Nephron (organoid): ENCODE measurements around the gene KCNQ4.
A peak's percentile ranks its signal among the peaks of the same experiment; 100 is the strongest.

ENCODE experiments used
- H3K27ac Mint-ChIP-seq, 3 experiments: 2 replicates each; pipeline ENCODE4 v1.8.0; 2020; ENCODE audit warnings: mixed read lengths in 3 of 3, mild to moderate bottlenecking in 2 of 3, moderate library complexity in 1 of 3
- H3K27me3 Mint-ChIP-seq: 2 replicates; pipeline ENCODE4 v1.8.0; 2021; ENCODE audit warnings: low read depth, mild to moderate bottlenecking, moderate library complexity, mixed read lengths
- H3K36me3 Mint-ChIP-seq: 2 replicates; pipeline ENCODE4 v1.8.0; 2020; ENCODE audit warnings: low read depth, mixed read lengths
- H3K4me1 Mint-ChIP-seq: 2 replicates; pipeline ENCODE4 v1.8.0; 2020; ENCODE audit warnings: mixed read lengths
- H3K4me3 Mint-ChIP-seq, 3 experiments: 2 replicates each; pipeline ENCODE4 v1.8.0; 2020; ENCODE audit warnings: mild to moderate bottlenecking in 3 of 3, mixed read lengths in 3 of 3, moderate library complexity in 2 of 3
- H3K9me3 Mint-ChIP-seq: 2 replicates; pipeline ENCODE4 v1.8.0; 2020; ENCODE audit warnings: mixed read lengths
- TF ChIP-seq, protein P1 (sequence below), 3 experiments: fragments of 200-600 bp; sonication (generic); IDR thresholded peaks; one replicate each; pipeline ENCODE4 v1.5.0; 2021; ENCODE audit warnings: antibody characterized with exemption in 3 of 3; ENCODE audit not compliant: unreplicated experiment in 3 of 3

KCNQ4 gene

GRCh38 chr1:40784771-40785151, 1.2 kb downstream of the KCNQ4 start:
- peaks cover 30% of the 10 kb centered on the region for H3K4me1 Mint-ChIP-seq
- H3K36me3 Mint-ChIP-seq = peaks cover 4% of the 10 kb centered on the region

DNA sequence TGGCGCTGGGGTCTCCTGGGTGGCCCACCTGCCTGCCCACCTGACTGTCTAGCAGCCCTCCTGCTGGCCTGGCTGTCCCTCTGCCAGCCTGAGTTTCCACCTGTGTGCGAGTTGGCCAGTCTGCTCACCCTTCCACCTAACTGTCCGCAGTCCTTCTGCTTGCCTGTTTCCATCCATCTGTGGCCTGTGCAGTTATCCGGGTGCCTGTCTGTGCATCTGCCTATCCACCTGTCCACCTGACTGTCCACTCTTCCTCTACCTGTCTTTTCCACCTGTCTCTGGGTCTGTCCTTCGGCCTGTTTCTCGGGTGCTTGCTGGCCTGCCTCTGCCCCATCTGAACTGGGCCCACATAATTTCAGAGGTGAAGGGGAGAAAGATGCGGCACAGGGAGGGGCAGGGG, 1.9 kb downstream of the KCNQ4 start:
- peak overlapping the region; percentile 83 to 84 (median 83) for H3K4me3 Mint-ChIP-seq
- peak overlapping the region in 1 of 3 experiments; percentile 31 for H3K27ac Mint-ChIP-seq
- H3K4me1 Mint-ChIP-seq = peaks cover 37% of the 10 kb centered on the region
- H3K9me3 Mint-ChIP-seq = no peaks in the 10 kb centered on the region
- TF ChIP-seq, protein P1, sequence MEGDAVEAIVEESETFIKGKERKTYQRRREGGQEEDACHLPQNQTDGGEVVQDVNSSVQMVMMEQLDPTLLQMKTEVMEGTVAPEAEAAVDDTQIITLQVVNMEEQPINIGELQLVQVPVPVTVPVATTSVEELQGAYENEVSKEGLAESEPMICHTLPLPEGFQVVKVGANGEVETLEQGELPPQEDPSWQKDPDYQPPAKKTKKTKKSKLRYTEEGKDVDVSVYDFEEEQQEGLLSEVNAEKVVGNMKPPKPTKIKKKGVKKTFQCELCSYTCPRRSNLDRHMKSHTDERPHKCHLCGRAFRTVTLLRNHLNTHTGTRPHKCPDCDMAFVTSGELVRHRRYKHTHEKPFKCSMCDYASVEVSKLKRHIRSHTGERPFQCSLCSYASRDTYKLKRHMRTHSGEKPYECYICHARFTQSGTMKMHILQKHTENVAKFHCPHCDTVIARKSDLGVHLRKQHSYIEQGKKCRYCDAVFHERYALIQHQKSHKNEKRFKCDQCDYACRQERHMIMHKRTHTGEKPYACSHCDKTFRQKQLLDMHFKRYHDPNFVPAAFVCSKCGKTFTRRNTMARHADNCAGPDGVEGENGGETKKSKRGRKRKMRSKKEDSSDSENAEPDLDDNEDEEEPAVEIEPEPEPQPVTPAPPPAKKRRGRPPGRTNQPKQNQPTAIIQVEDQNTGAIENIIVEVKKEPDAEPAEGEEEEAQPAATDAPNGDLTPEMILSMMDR (IDR thresholded peaks at IDR 0.05; ENCODE audit: unreplicated experiment in 3 of 3) = no peak
- no peaks in the 10 kb centered on the region for H3K36me3 Mint-ChIP-seq
- H3K27me3 Mint-ChIP-seq = peaks cover 37% of the 10 kb centered on the region

More at GRCh38 chr1:40784771-40785151, 1.2 kb downstream of the KCNQ4 start:
- Mint-ChIP-seq H3K27ac (no peak overlapping the region), H3K27me3 (peaks cover 32% of the 10 kb centered on the region), H3K9me3 (no peaks in the 10 kb centered on the region), H3K4me3 (peak overlapping the region; percentile 83 to 84 (median 83))
- TF ChIP-seq, protein P1 (IDR thresholded peaks at IDR 0.05; ENCODE audit: unreplicated experiment in 3 of 3) = no peak

DNA sequence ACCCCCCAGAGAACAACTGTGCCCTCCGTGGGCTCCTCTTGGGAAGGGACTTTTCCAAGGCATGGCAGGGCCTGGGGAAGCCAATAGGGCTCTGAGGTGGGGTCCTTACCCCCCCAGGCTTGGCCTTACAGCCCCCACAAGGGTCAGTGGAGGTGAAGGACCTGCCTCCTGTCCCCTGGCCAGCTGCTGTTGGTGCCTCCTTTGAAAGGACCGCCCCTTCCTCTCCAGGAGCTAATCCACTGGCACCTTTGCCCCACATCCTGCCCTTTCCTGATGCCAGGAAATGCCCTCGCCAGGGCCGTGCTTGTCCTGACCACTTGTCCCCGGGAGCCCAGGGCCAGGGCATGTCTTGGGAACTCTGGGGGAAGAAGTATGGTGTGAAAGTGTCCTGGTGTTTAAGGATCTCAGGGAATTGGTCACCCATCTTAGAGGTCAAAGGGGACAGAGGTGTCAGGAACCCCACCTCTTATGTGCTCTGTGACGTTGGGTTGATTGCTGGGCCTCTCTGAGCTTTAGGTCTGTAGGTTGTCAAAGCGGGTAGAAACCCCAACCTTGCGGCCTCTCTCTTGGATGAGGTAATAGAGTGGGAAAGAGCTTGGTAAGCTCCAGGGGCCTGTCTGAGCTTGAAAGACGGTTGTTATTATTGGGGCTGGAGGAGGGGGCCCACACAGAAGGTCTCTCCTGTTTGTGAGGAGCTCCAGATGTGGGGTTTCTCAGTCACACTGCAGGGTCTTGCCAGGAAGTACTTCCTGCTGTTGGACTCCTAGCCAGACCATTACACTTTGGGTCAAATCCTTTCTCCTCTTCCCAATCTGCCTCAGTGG, 2.8 kb downstream of the KCNQ4 start:
- no peaks in the 10 kb centered on the region for H3K9me3 Mint-ChIP-seq
- H3K36me3 Mint-ChIP-seq = no peaks in the 10 kb centered on the region
- peaks cover 37% of the 10 kb centered on the region for H3K27me3 Mint-ChIP-seq
- peaks cover 34% of the 10 kb centered on the region for H3K4me1 Mint-ChIP-seq
- H3K4me3 Mint-ChIP-seq = peak overlapping the region; percentile 48 to 84 (median 50)
- TF ChIP-seq, protein P1 (IDR thresholded peaks at IDR 0.05; ENCODE audit: unreplicated experiment in 3 of 3) = no peak
- no peak overlapping the region for H3K27ac Mint-ChIP-seq

DNA sequence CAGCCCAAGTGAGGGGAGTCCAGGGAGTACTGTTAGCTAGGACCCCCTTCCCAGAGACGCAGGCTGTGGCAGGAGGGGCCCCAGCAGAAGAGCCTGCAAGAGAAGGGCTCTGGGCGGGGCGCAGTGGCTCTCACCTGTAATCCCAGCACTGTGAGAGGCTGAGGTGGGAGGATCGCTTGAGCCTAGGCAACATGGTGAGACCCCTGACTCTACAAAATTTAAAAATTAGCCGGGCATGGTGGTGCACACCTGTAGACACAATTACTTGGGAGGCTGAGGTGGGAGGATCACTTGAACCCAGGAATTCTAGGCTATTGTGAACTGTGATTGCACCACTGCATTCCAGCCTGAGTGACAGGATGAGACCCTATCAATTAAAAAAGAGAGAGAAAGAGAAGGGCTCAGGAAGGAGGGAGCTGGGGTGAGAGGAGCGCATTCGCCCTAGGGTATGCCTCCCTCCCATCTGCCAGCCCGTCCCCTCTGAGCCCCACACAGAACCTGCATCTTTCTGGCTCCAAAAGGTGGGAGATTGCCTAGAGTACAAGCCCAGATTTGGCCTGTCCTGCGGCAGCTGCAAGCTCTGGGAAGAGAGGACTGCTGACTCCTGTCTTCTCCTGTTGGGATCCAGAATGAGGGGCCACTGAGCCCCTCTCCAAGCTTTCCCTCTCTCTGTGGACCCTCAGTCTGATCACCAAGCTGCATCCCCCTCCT, 3.6 kb downstream of the KCNQ4 start:
- Mint-ChIP-seq H3K9me3 (no peaks in the 10 kb centered on the region), H3K27me3 (peaks cover 32% of the 10 kb centered on the region), H3K27ac (peak overlapping the region; percentile 22 to 75 (median 66)), H3K36me3 (no peaks in the 10 kb centered on the region), H3K4me3 (peak overlapping the region; percentile 4 to 24 (median 15)), H3K4me1 (peaks cover 26% of the 10 kb centered on the region)
- TF ChIP-seq, protein P1 (IDR thresholded peaks at IDR 0.05; ENCODE audit: unreplicated experiment in 3 of 3) = no peak

DNA sequence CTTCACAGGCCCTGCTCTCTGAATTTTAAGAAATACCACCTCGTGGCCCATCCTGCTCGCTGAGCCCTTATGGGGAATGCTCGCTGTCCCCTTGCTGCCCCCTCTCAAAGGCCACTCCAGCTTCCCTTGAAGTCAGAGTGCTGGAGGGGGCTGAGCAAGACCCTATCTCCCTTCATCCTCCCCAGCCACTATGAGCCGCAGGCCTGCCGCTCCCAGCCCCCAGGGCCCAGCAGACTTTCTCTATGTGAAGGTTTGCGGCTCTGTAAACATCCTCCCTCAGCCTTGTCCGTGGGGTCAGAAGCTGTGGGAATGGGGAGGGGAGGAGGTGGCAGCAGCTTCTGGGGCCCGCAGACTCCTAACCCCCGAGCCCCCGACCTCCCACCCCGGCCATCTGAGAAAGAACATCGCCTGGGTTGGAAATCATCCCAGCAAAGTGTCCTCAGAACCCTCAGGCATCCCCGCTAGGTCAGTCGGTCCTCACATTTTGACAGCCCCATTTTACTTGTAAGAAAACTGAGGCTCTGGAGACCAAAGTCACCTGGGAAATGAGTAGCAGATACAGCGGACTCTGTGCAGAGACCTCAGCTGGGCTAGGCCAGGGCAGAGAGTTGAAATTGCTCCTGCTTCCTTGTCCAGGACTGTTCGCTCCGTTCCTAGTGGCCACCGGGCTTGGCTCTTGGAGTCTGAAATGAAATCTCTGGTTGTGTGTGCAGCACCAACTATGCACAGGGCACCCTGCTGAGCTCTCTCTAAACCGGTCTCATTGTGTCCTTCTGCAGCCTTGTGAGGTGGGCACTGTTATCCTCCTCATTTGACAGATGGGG, 4.4 kb downstream of the KCNQ4 start:
- no peaks in the 10 kb centered on the region for H3K36me3 Mint-ChIP-seq
- peak overlapping the region; percentile 22 to 75 (median 66) for H3K27ac Mint-ChIP-seq
- peaks cover 25% of the 10 kb centered on the region for H3K4me1 Mint-ChIP-seq
- H3K27me3 Mint-ChIP-seq = peaks cover 24% of the 10 kb centered on the region
- TF ChIP-seq, protein P1 (IDR thresholded peaks at IDR 0.05; ENCODE audit: unreplicated experiment in 3 of 3) = no peak
- H3K4me3 Mint-ChIP-seq = peak overlapping the region; percentile 4 to 24 (median 4)
- no peaks in the 10 kb centered on the region for H3K9me3 Mint-ChIP-seq
